SK-N-MC (cell line): Measurements from ENCODE around the gene LIMK1.

ENCODE experiments used
- EZH2 ChIP-seq: fragments of 200-600 bp; sonication (generic); IDR thresholded peaks from one replicate; pipeline ENCODE4 v1.6.1; 2017; ENCODE audit warnings: antibody characterized with exemption
- POLR2AphosphoS5 ChIP-seq: IDR thresholded peaks from 2 replicates; pipeline ENCODE4 v1.6.1; 2012; ENCODE audit warnings: mild to moderate bottlenecking, low read depth, low read length, borderline replicate concordance

DNA sequence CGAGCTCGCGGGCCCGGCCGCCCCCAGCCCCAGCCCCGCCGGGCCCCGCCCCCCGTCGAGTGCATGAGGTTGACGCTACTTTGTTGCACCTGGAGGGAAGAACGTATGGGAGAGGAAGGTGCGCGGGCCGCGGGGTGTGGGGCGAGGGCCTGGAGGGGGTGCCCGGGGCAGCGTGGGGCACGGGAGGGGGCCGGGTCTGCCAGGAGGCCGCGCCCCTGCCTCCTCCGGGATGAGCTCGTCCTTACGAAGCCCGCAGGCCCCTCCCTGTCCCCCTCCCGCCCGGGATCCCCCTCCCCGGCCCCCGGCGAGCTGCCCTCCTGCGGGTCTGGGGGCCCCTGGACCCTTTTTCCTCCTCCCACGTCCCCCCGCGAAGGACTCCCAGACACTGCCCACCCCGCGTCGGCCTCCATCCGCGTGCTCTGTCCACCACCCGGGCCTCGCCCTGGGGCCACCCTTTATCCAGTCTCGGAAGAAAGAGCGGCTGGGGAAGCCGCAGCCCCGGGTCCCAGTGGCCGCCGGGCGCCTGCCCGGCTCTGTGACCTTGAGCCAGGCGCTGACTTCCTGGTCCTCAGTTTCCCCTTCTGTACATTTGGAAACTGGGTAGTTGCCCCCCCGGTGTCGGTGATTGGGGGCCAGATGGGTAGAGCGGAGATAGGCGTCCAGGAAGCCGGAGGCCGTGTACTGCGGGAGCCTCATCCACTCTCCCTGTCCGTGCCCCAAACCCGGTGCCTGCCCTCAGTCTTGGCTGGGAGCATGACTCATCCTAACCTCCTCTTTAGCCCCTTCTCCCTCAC, 521 bp downstream of the LIMK1 start:
- TF ChIP-seq POLR2AphosphoS5 (no peak), EZH2 (no peak)
